ENCODE data around the gene TRIM5.

Gene TRIM5

DNA sequence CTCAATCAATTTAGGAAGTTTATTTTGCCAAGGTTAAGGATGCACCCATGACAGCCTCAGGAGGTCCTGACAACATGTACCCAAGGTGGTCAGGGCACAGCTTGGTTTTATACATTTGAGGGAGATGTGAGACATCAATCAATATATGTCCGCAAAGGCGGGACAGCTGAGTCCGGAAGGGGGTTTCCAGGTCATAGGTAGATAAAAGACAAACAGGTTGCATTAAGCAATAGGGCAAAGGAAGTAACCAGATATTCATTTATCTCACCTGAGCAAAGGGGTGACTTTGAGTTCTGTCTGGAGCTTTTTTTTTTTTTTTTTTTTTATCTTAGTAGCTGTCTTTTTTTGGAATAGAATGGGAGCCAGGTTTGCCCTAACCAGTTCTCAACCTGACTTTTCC, 62.1 kb downstream of the TRIM5 start:
- DNase-seq = no peak

DNA sequence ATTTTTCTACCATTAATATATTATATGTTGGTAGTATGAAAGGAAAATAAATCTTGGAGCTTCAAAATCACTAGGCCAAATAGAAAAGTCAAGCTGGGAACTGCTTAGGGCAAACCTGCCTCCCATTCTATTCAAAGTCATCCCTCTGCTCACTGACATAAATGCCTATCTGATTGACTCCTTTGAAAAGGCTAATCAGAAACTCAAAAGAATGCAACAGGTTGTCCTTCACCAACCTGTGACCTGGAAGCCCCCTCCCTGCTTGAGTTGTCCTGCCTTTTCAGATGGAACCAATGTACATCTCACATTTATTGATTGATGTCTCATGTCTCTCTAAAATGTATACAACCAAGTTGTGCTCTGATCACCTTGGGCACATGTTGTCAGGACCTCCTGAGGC, 63.3 kb downstream of the TRIM5 start:
- no peak for DNase-seq

DNA sequence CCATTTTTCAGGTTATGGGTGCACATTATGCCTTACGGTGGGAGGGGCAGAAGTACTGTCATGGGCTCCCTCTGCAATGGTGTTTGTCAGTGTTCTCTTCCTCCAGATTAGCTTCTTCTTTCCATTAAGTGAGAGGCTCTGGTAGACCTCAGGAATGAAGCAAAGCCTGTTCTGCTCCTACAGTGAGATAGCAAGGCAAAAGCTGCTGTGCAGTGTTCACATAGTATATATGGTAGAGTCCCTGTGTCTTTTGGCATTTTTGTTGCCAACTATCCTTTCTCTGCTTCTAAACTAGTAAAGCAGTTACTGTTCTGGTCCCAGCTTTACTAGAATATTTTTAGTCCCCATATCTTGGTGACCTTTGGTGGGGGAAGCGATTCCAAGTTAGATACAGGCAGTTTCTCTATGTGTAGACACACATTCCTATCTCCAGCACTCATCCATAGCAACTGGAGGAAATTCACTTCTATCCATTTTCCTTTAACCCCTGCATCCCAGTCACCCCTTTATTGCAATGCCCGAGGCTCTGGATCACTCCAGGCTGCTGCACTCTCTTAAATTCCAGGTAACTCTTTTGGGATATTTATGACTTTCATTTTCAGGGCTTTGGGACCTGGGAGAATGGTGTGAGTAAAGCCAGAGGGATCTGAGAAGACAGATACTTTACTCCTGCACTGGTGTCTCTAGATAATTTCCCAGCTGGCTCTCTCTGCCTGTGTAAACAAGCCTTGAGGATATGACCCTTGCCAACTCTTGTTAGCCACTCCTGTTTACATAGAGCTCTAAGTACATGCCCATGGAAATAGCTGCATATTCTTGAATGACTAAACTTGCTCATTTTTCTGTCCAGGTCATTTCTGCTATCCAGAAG, 64.0 kb downstream of the TRIM5 start:
- DNase-seq = no peak

DNA sequence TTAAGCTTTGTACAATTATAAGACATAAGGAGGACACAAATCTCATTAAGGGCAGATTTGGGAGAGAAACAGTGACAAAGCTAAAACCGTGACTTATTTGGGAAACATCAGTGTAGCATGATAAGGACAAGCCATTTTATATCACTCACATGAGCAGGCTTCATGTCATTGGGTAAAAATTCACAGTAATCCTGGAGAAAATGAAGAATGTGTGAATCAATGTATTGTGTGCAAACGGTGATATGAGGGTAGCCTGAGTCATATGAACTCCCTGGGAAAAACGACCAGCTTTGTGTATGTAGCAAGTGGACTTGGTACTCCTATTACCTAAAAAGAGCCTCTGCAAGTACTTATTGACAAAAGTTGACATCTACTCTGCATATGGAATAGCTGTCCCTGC, 66.1 kb downstream of the TRIM5 start:
- no peak for DNase-seq

Data from CD4-positive, alpha-beta T cell treated with Interferon alpha-2 for 1 hour (primary cell).